SK-N-SH treated with all-trans-retinoic acid at 6 μM for 48 hours (cell line): Measurements from ENCODE around the gene NPLOC4.

Source experiments
- CREB5 ChIP-seq: fragments of 250-450 bp; sonication (Bioruptor Pico); IDR thresholded peaks from 2 replicates; pipeline ENCODE4 v1.5.1; 2020; ENCODE audit warnings: low read depth, mild to moderate bottlenecking, moderate library complexity
- CSDC2 ChIP-seq: fragments of 250-450 bp; sonication (Bioruptor Pico); IDR thresholded peaks from 2 replicates; pipeline ENCODE4 v1.5.0; 2020; ENCODE audit warnings: mild to moderate bottlenecking, moderate library complexity
- GLIS3 ChIP-seq: fragments of 250-450 bp; sonication (Bioruptor Pico); IDR thresholded peaks from 2 replicates; pipeline ENCODE4 v1.5.0; 2020; ENCODE audit warnings: mild to moderate bottlenecking, moderate library complexity
- PATZ1 ChIP-seq: fragments of 250-450 bp; sonication (Bioruptor Pico); IDR thresholded peaks from 2 replicates; pipeline ENCODE4 v1.8.0; 2020; ENCODE audit warnings: mild to moderate bottlenecking, moderate library complexity, borderline replicate concordance
- RARB ChIP-seq: fragments of 250-450 bp; sonication (Bioruptor Pico); IDR thresholded peaks from 2 replicates; pipeline ENCODE4 v1.8.0; 2021; ENCODE audit warnings: mild to moderate bottlenecking, moderate library complexity
- SNAI2 ChIP-seq: fragments of 250-450 bp; sonication (Bioruptor Pico); IDR thresholded peaks from 2 replicates; pipeline ENCODE4 v1.5.0; 2020; ENCODE audit warnings: mild to moderate bottlenecking, moderate library complexity
- TCF4 ChIP-seq: fragments of 250-450 bp; sonication (Bioruptor Pico); IDR thresholded peaks from 2 replicates; pipeline ENCODE4 v1.8.0; 2021; ENCODE audit warnings: mild to moderate bottlenecking, moderate library complexity, borderline replicate concordance
- TOX ChIP-seq: fragments of 250-450 bp; sonication (Bioruptor Pico); IDR thresholded peaks from 2 replicates; pipeline ENCODE4 v1.8.0; 2021; ENCODE audit warnings: mild to moderate bottlenecking, moderate library complexity, borderline replicate concordance
- TSHZ2 ChIP-seq: fragments of 250-450 bp; sonication (Bioruptor Pico); IDR thresholded peaks from 2 replicates; pipeline ENCODE4 v1.5.0; 2020; ENCODE audit warnings: mild to moderate bottlenecking, moderate library complexity
- ZC3H10 ChIP-seq: fragments of 250-450 bp; sonication (Bioruptor Pico); IDR thresholded peaks from 2 replicates; pipeline ENCODE4 v1.5.1; 2021; ENCODE audit warnings: mild to moderate bottlenecking, moderate library complexity
- ZNF8 ChIP-seq: fragments of 450-650 bp; formaldehyde crosslinking; IDR thresholded peaks from 2 replicates; pipeline ENCODE4 v1.5.0; 2020; ENCODE audit warnings: mild to moderate bottlenecking, moderate library complexity

- TF ChIP-seq PATZ1 (CRISPR knock-in tag), result no peak
- TF ChIP-seq TSHZ2, result no peak
- TF ChIP-seq ZNF8, result no peak
- no peak; the same call in 1 of the 2 replicates for TF ChIP-seq SNAI2 (CRISPR knock-in tag)
- no peak for TF ChIP-seq CREB5
- TF ChIP-seq CSDC2 (CRISPR knock-in tag), result no peak
- no peak for TF ChIP-seq ZC3H10 (CRISPR knock-in tag)
- TF ChIP-seq TOX (CRISPR knock-in tag), result no peak
- no peak for TF ChIP-seq TCF4 (CRISPR knock-in tag)
- TF ChIP-seq RARB (CRISPR knock-in tag), result no peak
- TF ChIP-seq GLIS3 (CRISPR knock-in tag), result no peak
Observed at GRCh38 chr17:81651692-81652091, 14.8 kb upstream of the NPLOC4 start.
